A549 (cell line): ENCODE data around the gene LRRC14B. TPM values are rescaled to one million over a fixed set of nuclear protein-coding genes. Genes with fewer than 3 reads are reported as not detected.

ENCODE experiments used
- ATAC-seq, 2 experiments: fragments of 200-7000 bp in 1 of 2; fragments of >200 bp in 1 of 2; cut with Nextera tagmentation in 1 of 2; cut with Tn5 transposase in 1 of 2; 3 replicates each; pipeline versions ENCODE4 v1.8.0 to v1.9.1; 2018 to 2020; ENCODE audit warnings: mild to moderate bottlenecking in 1 of 2, moderate library complexity in 1 of 2
- CTCF ChIA-PET: fragments of 300-600 bp; sonication (Branson Sonifier 250); formaldehyde crosslinking; extraction: SDS; loops from one replicate; lab custom pipeline; 2021; ENCODE audit warnings: antibody characterized with exemption, inconsistent platforms; lab: Yijun Ruan, JAX
- POLR2A ChIA-PET: fragments of 350-600 bp; formaldehyde crosslinking; extraction: SDS; loops from one replicate; lab custom pipeline; 2021; ENCODE audit warnings: antibody characterized with exemption, inconsistent platforms; lab: Yijun Ruan, JAX
- DNase-seq, 2 experiments: peaks; one replicate each; pipeline versions ENCODE4 v3.0.0 to v3.0.0-alpha.2; 2011 to 2016; ENCODE audit warnings: low read depth in 1 of 2, low spot score in 1 of 2
- FAIRE-seq: peaks from 2 replicates; lab custom pipeline; 2011; peaks lifted over from hg19 to GRCh38; lab: Jason Lieb, UNC
- H3K27ac ChIP-seq, 2 experiments: fragments of >200 bp; sonication (Bioruptor Twin); formaldehyde crosslinking; 3 replicates each; pipeline ENCODE4 v1.5.1; 2016 to 2017
- H3K4me1 ChIP-seq: fragments of >200 bp; sonication (Bioruptor Twin); formaldehyde crosslinking; 3 replicates; pipeline ENCODE4 v1.6.1; 2016
- H3K4me2 ChIP-seq: fragments of >200 bp; sonication (Bioruptor Twin); formaldehyde crosslinking; 3 replicates; pipeline ENCODE4 v1.6.1; 2016
- H3K4me3 ChIP-seq: fragments of >200 bp; sonication (Bioruptor Twin); formaldehyde crosslinking; 3 replicates; pipeline ENCODE4 v1.5.1; 2016
- H3K9me3 ChIP-seq: fragments of >200 bp; sonication (Bioruptor Twin); formaldehyde crosslinking; 3 replicates; pipeline ENCODE4 v1.6.1; 2016
- CTCF ChIP-seq: fragments of >200 bp; sonication (Bioruptor Twin); formaldehyde crosslinking; IDR thresholded peaks from 3 replicates; pipeline ENCODE4 v1.5.1; 2016
- EHF ChIP-seq: fragments of 250-450 bp; sonication (Bioruptor Pico); IDR thresholded peaks from 2 replicates; pipeline ENCODE4 v1.5.0; 2020; ENCODE audit warnings: mild to moderate bottlenecking
- EP300 ChIP-seq, 2 experiments: fragments of >200 bp; sonication (Bioruptor Twin); formaldehyde crosslinking; IDR thresholded peaks; 2 replicates in 1 of 2; 3 replicates in 1 of 2; pipeline ENCODE4 v1.6.1; 2016 to 2017
- GATA3 ChIP-seq: IDR thresholded peaks from 2 replicates; pipeline ENCODE4 v1.6.1; 2012; ENCODE audit warnings: borderline replicate concordance
- HEYL ChIP-seq: fragments of 250-450 bp; sonication (Bioruptor Pico); IDR thresholded peaks from 2 replicates; pipeline ENCODE4 v1.8.0; 2021; ENCODE audit warnings: mild to moderate bottlenecking, moderate library complexity
- HOXA7 ChIP-seq: fragments of 250-450 bp; sonication (Bioruptor Pico); IDR thresholded peaks from 2 replicates; pipeline ENCODE4 v1.5.0; 2020; ENCODE audit warnings: mild to moderate bottlenecking, moderate library complexity
- HOXB13 ChIP-seq: fragments of 250-450 bp; sonication (Bioruptor Pico); IDR thresholded peaks from 2 replicates; pipeline ENCODE4 v1.5.0; 2020; ENCODE audit warnings: low read depth, mild to moderate bottlenecking, moderate library complexity
- HOXB5 ChIP-seq: fragments of 250-450 bp; sonication (Bioruptor Pico); IDR thresholded peaks from 2 replicates; pipeline ENCODE4 v1.5.0; 2020; ENCODE audit warnings: mild to moderate bottlenecking, moderate library complexity
- MAFK ChIP-seq: fragments of 450-650 bp; IDR thresholded peaks from 2 replicates; pipeline ENCODE4 v1.6.1; 2014; ENCODE audit not compliant: partially characterized antibody
- NFE2L2 ChIP-seq: fragments of 150-350 bp; conservative IDR thresholded peaks from 2 replicates; pipeline ENCODE4 v1.6.1; 2014; ENCODE audit warnings: low read length
- NR3C1 ChIP-seq: fragments of >200 bp; sonication (Bioruptor Twin); formaldehyde crosslinking; IDR thresholded peaks from 3 replicates; pipeline ENCODE4 v1.6.1; 2017
- PBX3 ChIP-seq: IDR thresholded peaks from 2 replicates; pipeline ENCODE4 v1.6.1; 2012
- RAD21 ChIP-seq, 2 experiments: fragments of >200 bp in 1 of 2; sonication (Bioruptor Twin) in 1 of 2; formaldehyde crosslinking in 1 of 2; IDR thresholded peaks in 1 of 2; conservative IDR thresholded peaks in 1 of 2; 2 replicates in 1 of 2; 3 replicates in 1 of 2; pipeline ENCODE4 v1.6.1; 2012 to 2018; ENCODE audit warnings: inconsistent platforms in 1 of 2
- RARB ChIP-seq: fragments of 250-450 bp; sonication (Bioruptor Pico); IDR thresholded peaks from 2 replicates; pipeline ENCODE4 v1.8.0; 2021; ENCODE audit warnings: mild to moderate bottlenecking, moderate library complexity
- RFX5 ChIP-seq: fragments of 450-650 bp; IDR thresholded peaks from 2 replicates; pipeline ENCODE4 v1.7.1; 2014; ENCODE audit warnings: antibody characterized with exemption, mild to moderate bottlenecking, moderate library complexity
- SMC3 ChIP-seq: fragments of >200 bp; sonication (Bioruptor Twin); formaldehyde crosslinking; IDR thresholded peaks from 3 replicates; pipeline ENCODE4 v1.6.1; 2018; ENCODE audit warnings: inconsistent platforms
- TP53 ChIP-seq: fragments of 250-450 bp; sonication (Bioruptor Pico); IDR thresholded peaks from 2 replicates; pipeline ENCODE4 v1.5.0; 2021; ENCODE audit warnings: mild to moderate bottlenecking, moderate library complexity
- ZC3H11A ChIP-seq: fragments of 450-650 bp; IDR thresholded peaks from 2 replicates; pipeline ENCODE4 v1.6.1; 2014; ENCODE audit warnings: antibody characterized with exemption, mild to moderate bottlenecking
- WGBS: methylation state at CpG from one replicate; pipeline ENCODE4 v1.1.6; 2017; ENCODE audit errors: missing lambda C conversion rate; 5-methylcytosine and 5-hydroxymethylcytosine counted together
- polyA plus RNA-seq, 4 experiments: library from polyadenylated mRNA; depleted of rRNA in 3 of 4; stranded (reverse); fragments of >200 nt; fragmentation: RNase III in 1 of 4; extraction: RNeasy Plus Mini Kit Qiagen cat#74134 plus additional on column Dnase treatment in 1 of 4; gene quantifications; 2 replicates in 3 of 4; 3 replicates in 1 of 4; pipeline ENCODE4 v1.2.3, GENCODE V29; 2011 to 2017

Gene LRRC14B
- polyA plus RNA-seq, 2 of the 4 experiments (the other 2 are of a cell fraction), result not detected

- FAIRE-seq, result no peak
- TF ChIP-seq TP53 (CRISPR knock-in tag) (no peak), HEYL (CRISPR knock-in tag) (no peak), RARB (CRISPR knock-in tag) (no peak), ZC3H11A (no peak), PBX3 (no peak), GATA3 (no peak), NFE2L2 (no peak), NR3C1 (no peak), HOXA7 (no peak), HOXB5 (CRISPR knock-in tag) (no peak), EHF (no peak), HOXB13 (CRISPR knock-in tag) (no peak), MAFK (no peak), EP300 (IDR thresholded peaks at IDR 0.05) (no peak)
- no peak overlapping the region for H3K4me3 ChIP-seq
- ATAC-seq, result no peak
- 58% methylated on average over 10 of the region's 21 CpGs for WGBS
- CTCF ChIA-PET, result interaction anchor here (0.7 to 2.8 kb wide), 25 partner anchors 8 to 245 kb away, joined by 3 to 15 read pairs (median 4); partner anchors contain the start of genes CCDC127, PDCD6, PLEKHG4B and SDHA
- peak overlapping the region in 1 of 2 experiments; percentile 46; a peak in 2 of 6 replicates for H3K27ac ChIP-seq
- POLR2A ChIA-PET, result interaction anchor here (0.8 kb wide), 1 partner anchor 30 kb away, joined by 6 read pairs; the partner anchor contains the start of genes CCDC127 and SDHA
- H3K4me1 ChIP-seq, result no peaks in the 10 kb centered on the region
- no peaks in the 10 kb centered on the region for H3K9me3 ChIP-seq
- peak overlapping the region; percentile 71 for H3K4me2 ChIP-seq
- DNase-seq, result no peak
Observed at GRCh38 chr5:187617-188451, 3.5 kb upstream of the LRRC14B start.

GRCh38 chr5:188488-189481 lies 2.5 kb upstream of the LRRC14B start:
- Histone ChIP-seq H3K4me2 (peak overlapping the region; percentile 71), H3K4me1 (no peaks in the 10 kb centered on the region), H3K27ac (peak overlapping the region in 1 of 2 experiments; percentile 46; a peak in 2 of 6 replicates), H3K4me3 (no peak overlapping the region), H3K9me3 (no peaks in the 10 kb centered on the region)
- peak; percentile 88 to 96 for ATAC-seq
- CTCF ChIA-PET, result interaction anchor here (0.7 to 2.8 kb wide), 26 partner anchors 9 to 244 kb away, joined by 3 to 15 read pairs (median 4); partner anchors contain the start of genes CCDC127, PDCD6, PLEKHG4B and SDHA
- DNase-seq, result peak; percentile 77 to 89
- TF ChIP-seq SMC3 (peak; percentile 64), CTCF (peak; percentile 59), RFX5 (0 out of 2 replicates have a peak, but pooled peaks have one; percentile 29), HOXB5 (CRISPR knock-in tag) (no peak), RAD21 (conservative IDR thresholded peaks at IDR 0.05 in 1 of 2, IDR thresholded peaks at IDR 0.05 in 1 of 2) (peak; percentile 54 to 55)
- POLR2A ChIA-PET, result interaction anchor here (0.8 kb wide), 1 partner anchor 29 kb away, joined by 6 read pairs; the partner anchor contains the start of genes CCDC127 and SDHA
- FAIRE-seq, result peak; percentile 81
- WGBS, result 24% methylated on average over 19 of the region's 37 CpGs
